ENCODE measurements around the gene ARHGAP29.

ARHGAP29 gene

GRCh38 chr1:94124538-94124937 is 112.8 kb downstream of the ARHGAP29 start:
- no peak for DNase-seq (ENCODE audit: low read depth)

GRCh38 chr1:94122201-94122970 is 115.0 kb downstream of the ARHGAP29 start:
- DNase-seq (ENCODE audit: low read depth): no peak
